ENCODE results near the gene AGAP1.

- TF ChIP-seq POLR2AphosphoS5 (IDR thresholded peaks at IDR 0.05; ENCODE audit: low read depth, low read length): no peak
- TF ChIP-seq SIN3A (IDR thresholded peaks at IDR 0.05; ENCODE audit: borderline replicate concordance, insufficient read depth, low read length): no peak
These were observed 32.0 kb upstream of the AGAP1 start for GRCh38 chr2:235461763-235462414.
